HepG2 (cell line): ENCODE measurements around the gene RGS19. TPM values are rescaled to one million over a fixed set of nuclear protein-coding genes. Genes with fewer than 3 reads are reported as not detected.

Experiments
- ATAC-seq: fragments of 200-7000 bp; cut with Tn5 transposase; 3 replicates; pipeline ENCODE4 v1.9.1; 2020; ENCODE audit warnings: mild to moderate bottlenecking, moderate library complexity
- BruUV-seq: library from RNA; stranded (reverse); fragments of 400-500 nt; replicated peaks from 2 replicates; lab custom pipeline; 2021; lab: Mats Ljungman, UMichigan
- CTCF ChIA-PET: fragments of 300-600 bp; formaldehyde crosslinking; extraction: SDS; loops from one replicate; lab custom pipeline; 2021; ENCODE audit warnings: low total read pairs, inconsistent platforms, low intra/inter-chr PET ratio; lab: Yijun Ruan, JAX
- POLR2A ChIA-PET: fragments of 350-600 bp; sonication (Branson Sonifier 250); formaldehyde crosslinking; loops from one replicate; lab custom pipeline; 2020; ENCODE audit warnings: antibody characterized with exemption, inconsistent platforms; lab: Yijun Ruan, JAX
- DNase-seq: peaks from one replicate; pipeline ENCODE4 v3.0.0-alpha.2; 2015; ENCODE audit warnings: low spot score
- FAIRE-seq: peaks from 3 replicates; lab custom pipeline; 2011; peaks lifted over from hg19 to GRCh38; lab: Jason Lieb, UNC
- H2AFZ ChIP-seq: one replicate; pipeline ENCODE4 v1.6.1; 2011; ENCODE audit warnings: low read length, inconsistent platforms
- H3K27ac ChIP-seq: fragments of 300-600 bp; 3 replicates; pipeline ENCODE4 v1.8.0; 2011; ENCODE audit warnings: mixed run types, mild to moderate bottlenecking, mixed read lengths, low read length, inconsistent platforms; ENCODE audit not compliant: insufficient read depth; ENCODE audit errors: extremely low read length
- H3K27me3 ChIP-seq, 2 experiments: fragments of 200-600 bp in 1 of 2; 2 replicates in 1 of 2; 3 replicates in 1 of 2; pipeline versions ENCODE4 v1.6.0 to v1.8.0; 2011; ENCODE audit warnings: low read length in 2 of 2, mild to moderate bottlenecking in 2 of 2, moderate library complexity in 2 of 2, inconsistent platforms in 1 of 2; ENCODE audit not compliant: insufficient read depth in 2 of 2, control insufficient read depth in 1 of 2
- H3K36me3 ChIP-seq, 2 experiments: fragments of 200-600 bp in 1 of 2; replicated peaks in 1 of 2; 2 replicates in 1 of 2; 3 replicates in 1 of 2; pipeline versions ENCODE4 v1.5.1 to v1.8.0; 2011; ENCODE audit warnings: low read length in 2 of 2, inconsistent platforms in 1 of 2; ENCODE audit not compliant: insufficient read depth in 2 of 2, control insufficient read depth in 1 of 2
- H3K4me1 ChIP-seq: 2 replicates; pipeline ENCODE4 v1.5.1; 2012; ENCODE audit warnings: low read length, inconsistent platforms; ENCODE audit not compliant: insufficient read depth
- H3K4me2 ChIP-seq: 2 replicates; pipeline ENCODE4 v1.6.0; 2011; ENCODE audit warnings: low read depth, low read length, inconsistent platforms
- H3K4me3 ChIP-seq, 3 experiments: fragments of 200-600 bp in 1 of 3; sonication (generic), shearing (Covaris generic) in 1 of 3; replicated peaks in 1 of 3; 2 replicates each; pipeline ENCODE4 v1.5.1; 2011 to 2016; ENCODE audit warnings: low read length in 3 of 3, inconsistent platforms in 2 of 3, low read depth in 2 of 3, mild to moderate bottlenecking in 2 of 3, control low read depth in 1 of 3, mixed read lengths in 1 of 3; ENCODE audit not compliant: insufficient read depth in 1 of 3
- H3K79me2 ChIP-seq: one replicate; pipeline ENCODE4 v1.6.1; 2011; ENCODE audit warnings: low read length, inconsistent platforms; ENCODE audit not compliant: insufficient read depth
- H3K9ac ChIP-seq: 2 replicates; pipeline ENCODE4 v1.6.0; 2011; ENCODE audit warnings: mild to moderate bottlenecking, low read depth, low read length, inconsistent platforms; ENCODE audit not compliant: insufficient read depth
- H3K9me3 ChIP-seq: 2 replicates; pipeline ENCODE4 v1.5.1; 2012; ENCODE audit warnings: mild to moderate bottlenecking, low read length
- H4K20me1 ChIP-seq: 2 replicates; pipeline ENCODE4 v1.6.0; 2011; ENCODE audit warnings: inconsistent platforms, mild to moderate bottlenecking, low read length, moderate library complexity; ENCODE audit not compliant: insufficient read depth
- ATM ChIP-seq: fragments of 450-650 bp; IDR thresholded peaks from 2 replicates; pipeline ENCODE4 v1.7.1; 2017; ENCODE audit warnings: mild to moderate bottlenecking, borderline replicate concordance
- BHLHE40 ChIP-seq: IDR thresholded peaks from 2 replicates; pipeline ENCODE4 v1.6.1; 2011; ENCODE audit warnings: low read length, improper control_type of control experiment
- CENPX ChIP-seq: sonication (generic); formaldehyde crosslinking; IDR thresholded peaks from 2 replicates; pipeline ENCODE4 v1.9.0; 2021; ENCODE audit warnings: mild to moderate bottlenecking, missing genetic modification reagents, moderate library complexity
- GABPA ChIP-seq, 2 experiments: IDR thresholded peaks; 2 replicates each; pipeline ENCODE4 v1.6.1; 2011 to 2016; ENCODE audit warnings: low read depth in 2 of 2, low read length in 1 of 2, missing biosample characterization in 1 of 2, missing genetic modification characterization in 1 of 2
- HHEX ChIP-seq: IDR thresholded peaks from 2 replicates; pipeline ENCODE4 v1.6.1; 2016; ENCODE audit warnings: control low read depth
- KDM2A ChIP-seq: sonication (generic); formaldehyde crosslinking; IDR thresholded peaks from 2 replicates; pipeline ENCODE4 v1.4.0; 2020; ENCODE audit warnings: low read depth, missing genetic modification reagents, borderline replicate concordance
- MXI1 ChIP-seq: IDR thresholded peaks from 3 replicates; pipeline ENCODE4 v1.6.1; 2012; ENCODE audit warnings: low read depth, low read length, inconsistent platforms, borderline replicate concordance
- NR2F1 ChIP-seq, 2 experiments: fragments of 450-650 bp in 1 of 2; formaldehyde crosslinking in 1 of 2; IDR thresholded peaks; 2 replicates each; pipeline versions ENCODE4 v1.5.0 to v1.6.1; 2016 to 2020; ENCODE audit warnings: mild to moderate bottlenecking in 1 of 2, missing compliant biosample characterization in 1 of 2, missing genetic modification reagents in 1 of 2, moderate library complexity in 1 of 2
- SALL1 ChIP-seq: sonication (generic); formaldehyde crosslinking; IDR thresholded peaks from 2 replicates; pipeline ENCODE4 v1.8.0; 2022; ENCODE audit warnings: mild to moderate bottlenecking, missing genetic modification reagents
- SSRP1 ChIP-seq: IDR thresholded peaks from 2 replicates; pipeline ENCODE4 v1.6.1; 2016; ENCODE audit warnings: control low read depth
- TEAD3 ChIP-seq: optimal IDR thresholded peaks from 2 replicates; pipeline ENCODE3; 2016; ENCODE audit warnings: borderline replicate concordance
- WIZ ChIP-seq: sonication (generic); formaldehyde crosslinking; IDR thresholded peaks from 2 replicates; pipeline ENCODE4 v1.5.1; 2020; ENCODE audit warnings: mild to moderate bottlenecking, missing genetic modification reagents
- ZNF556 ChIP-seq: sonication (generic); formaldehyde crosslinking; IDR thresholded peaks from 2 replicates; pipeline ENCODE4 v1.4.0; 2020; ENCODE audit warnings: mild to moderate bottlenecking, missing genetic modification reagents, borderline replicate concordance
- ZNF83 ChIP-seq: sonication (generic); formaldehyde crosslinking; IDR thresholded peaks from 2 replicates; pipeline ENCODE4 v1.4.0; 2020; ENCODE audit warnings: missing genetic modification reagents, mild to moderate bottlenecking, borderline replicate concordance
- WGBS: methylation state at CpG from one replicate; pipeline ENCODE4 v1.1.6; 2017; ENCODE audit warnings: low lambda C conversion rate; 5-methylcytosine and 5-hydroxymethylcytosine counted together
- in situ Hi-C: cut with HindIII; loops from 2 replicates; pipeline ENCODE4 v1.10.0; 2017; ENCODE audit warnings: low pct_unique_long_range_greater_than_20kb; ENCODE audit not compliant: extremely low pct_ligation_motif_present
- intact Hi-C: fragments of 100-400 bp; cut with micrococcal nuclease; formaldehyde crosslinking; loops from one replicate; pipeline ENCODE4 v1.10.0; 2022; ENCODE audit not compliant: unreplicated experiment
- polyA plus RNA-seq, 8 experiments: library from polyadenylated mRNA; depleted of rRNA in 3 of 8; stranded (reverse) in 7 of 8; unstranded in 1 of 8; fragments of >200 nt; fragmentation: Illumina TruSeq in 4 of 8; extraction: Trizol in 4 of 8; gene quantifications; 2 replicates each; pipeline versions ENCODE4 v1.2.1 to v1.2.3, GENCODE V29; 2011 to 2016; ENCODE audit warnings: low read depth in 4 of 8, missing spikeins in 1 of 8, mixed read lengths in 1 of 8; ENCODE audit not compliant: insufficient read depth in 1 of 8
- total RNA-seq, 5 experiments: library from RNA; depleted of rRNA; stranded (reverse); fragments of >200 nt; fragmentation: Illumina TruSeq; extraction: Trizol; gene quantifications; 2 replicates each; pipeline ENCODE4 v1.2.3, GENCODE V29; 2016; ENCODE audit warnings: low read depth in 1 of 5
- TF ChIP-seq, protein P1 (sequence below): sonication (generic); formaldehyde crosslinking; conservative IDR thresholded peaks from 2 replicates; pipeline ENCODE4 v1.5.0; 2020; ENCODE audit warnings: missing genetic modification reagents
- TF ChIP-seq, protein P2 (sequence below): IDR thresholded peaks from 2 replicates; pipeline ENCODE4 v1.6.1; 2016; ENCODE audit warnings: missing biosample characterization, missing genetic modification reagents, low read depth
- TF ChIP-seq, protein P3 (sequence below): sonication (generic); formaldehyde crosslinking; IDR thresholded peaks from 2 replicates; pipeline ENCODE4 v1.5.1; 2020; ENCODE audit warnings: missing genetic modification reagents, mild to moderate bottlenecking, borderline replicate concordance

The RGS19 gene
- total and polyA plus RNA-seq, 2 of the 13 experiments (the other 11 are each of a cell fraction or from before 2014, with no cell fraction given) = 10.7 to 11.9 TPM

DNA sequence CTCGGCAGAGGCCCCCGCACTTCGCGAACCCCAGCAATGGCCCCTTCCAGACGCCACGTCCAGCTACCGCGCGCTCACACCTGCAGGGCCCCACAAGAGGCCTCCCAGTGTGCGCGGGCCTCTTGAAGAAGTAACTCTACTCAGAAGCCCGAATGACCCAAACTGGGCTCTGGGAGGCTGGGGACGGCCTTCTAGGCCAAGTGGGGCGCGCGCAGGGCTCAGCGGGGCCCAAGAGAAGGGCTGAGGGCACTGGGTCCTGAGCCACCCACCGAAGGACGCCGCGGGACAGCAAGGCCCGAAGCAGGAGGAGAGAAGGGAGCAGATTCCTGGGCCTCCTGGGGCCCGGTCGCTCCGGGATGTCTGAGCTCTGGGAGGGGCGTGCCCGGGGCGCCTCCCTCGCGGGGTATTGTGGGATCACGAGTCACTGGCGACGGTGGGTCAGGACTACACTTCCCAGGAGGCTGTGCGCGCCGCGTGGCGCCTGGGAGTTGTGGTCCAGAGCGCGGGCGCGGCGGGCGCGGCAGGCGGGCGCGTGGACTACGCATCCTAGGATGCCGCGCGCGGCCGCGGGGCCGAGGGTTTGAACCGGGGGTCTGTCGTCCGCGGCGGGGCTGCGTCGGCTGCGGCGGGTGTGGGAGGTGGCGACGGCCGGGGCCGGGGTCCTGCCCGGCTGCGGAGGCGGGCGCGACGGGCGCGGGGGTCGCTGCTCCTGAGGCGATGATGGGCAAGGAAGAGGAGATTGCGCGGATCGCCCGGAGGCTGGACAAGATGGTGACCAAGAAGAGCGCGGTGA, 16.5 kb downstream of the RGS19 start, which contains the start of gene TCEA2:
TCEA2 (plus strand) TSS at position 603 of the 793 bp plus-strand sequence; CDS start at position 718, 115 bp downstream.
- Histone ChIP-seq H3K27ac (peak within 1 kb of the TSS; percentile 78), H3K9me3 (no peaks in the 10 kb centered on the region), H3K36me3 (no peaks in the 10 kb centered on the region), H3K4me2 (peak within 1 kb of the TSS; percentile 95), H3K9ac (peak within 1 kb of the TSS; percentile 82), H3K4me3 (peak within 1 kb of the TSS; percentile 82 to 98 (median 90)), H3K79me2 (no peaks in the 10 kb centered on the region), H3K4me1 (peaks cover 65% of the 10 kb centered on the region), H2AFZ (no peak within 1 kb of the TSS), H3K27me3 (peaks cover 0 to 3% of the 10 kb centered on the region in 2 experiments; a peak in 2 of 5 replicates), H4K20me1 (peaks cover 4% of the 10 kb centered on the region; the same call in 1 of the 2 replicates)
- FAIRE-seq (peak; percentile 85), DNase-seq (peak; percentile 96), ATAC-seq (peak; percentile 76)
- ChIA-PET CTCF (interaction anchor here (1.5 kb wide), 1 partner anchor 82 kb away, joined by 4 read pairs; the partner anchor contains the start of gene PRPF6), POLR2A (interaction anchor here (0.6 to 4.6 kb wide), 23 partner anchors 10 to 421 kb away, joined by 3 to 113 read pairs (median 5); partner anchors contain the start of genes C20orf204, LKAAEAR1, OPRL1 and PRPF6)
- in situ Hi-C loops = no loop called here
- intact Hi-C loops = no loop called here
- WGBS = 3% methylated on average over 74 of the region's 85 CpGs
- BruUV-seq = no TSS peak
- no peak for TF ChIP-seq ATM
- TF ChIP-seq BHLHE40 = 0 out of 2 replicates have a peak, but pooled peaks have one; percentile 48
- TF ChIP-seq TEAD3 (CRISPR knock-in tag) = no peak
- TF ChIP-seq CENPX (CRISPR knock-in tag) = no peak
- TF ChIP-seq SSRP1 = peak; percentile 68; the same call in 1 of the 2 replicates
- no peak; the same call in 1 of the 2 replicates for TF ChIP-seq ZNF556
- TF ChIP-seq, protein P1, sequence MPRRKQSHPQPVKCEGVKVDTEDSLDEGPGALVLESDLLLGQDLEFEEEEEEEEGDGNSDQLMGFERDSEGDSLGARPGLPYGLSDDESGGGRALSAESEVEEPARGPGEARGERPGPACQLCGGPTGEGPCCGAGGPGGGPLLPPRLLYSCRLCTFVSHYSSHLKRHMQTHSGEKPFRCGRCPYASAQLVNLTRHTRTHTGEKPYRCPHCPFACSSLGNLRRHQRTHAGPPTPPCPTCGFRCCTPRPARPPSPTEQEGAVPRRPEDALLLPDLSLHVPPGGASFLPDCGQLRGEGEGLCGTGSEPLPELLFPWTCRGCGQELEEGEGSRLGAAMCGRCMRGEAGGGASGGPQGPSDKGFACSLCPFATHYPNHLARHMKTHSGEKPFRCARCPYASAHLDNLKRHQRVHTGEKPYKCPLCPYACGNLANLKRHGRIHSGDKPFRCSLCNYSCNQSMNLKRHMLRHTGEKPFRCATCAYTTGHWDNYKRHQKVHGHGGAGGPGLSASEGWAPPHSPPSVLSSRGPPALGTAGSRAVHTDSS (CRISPR knock-in tag) = peak; percentile 100
- peak; percentile 98 for TF ChIP-seq KDM2A (CRISPR knock-in tag)
- TF ChIP-seq NR2F1 (CRISPR knock-in tag; IDR thresholded peaks at IDR 0.05) = no peak; a peak in 1 of 4 replicates
- TF ChIP-seq ZNF83 (CRISPR knock-in tag) = peak; percentile 91
- TF ChIP-seq SALL1 (CRISPR knock-in tag) = no peak; the same call in 1 of the 2 replicates
- peak; percentile 98 for TF ChIP-seq MXI1
- TF ChIP-seq, protein P2, sequence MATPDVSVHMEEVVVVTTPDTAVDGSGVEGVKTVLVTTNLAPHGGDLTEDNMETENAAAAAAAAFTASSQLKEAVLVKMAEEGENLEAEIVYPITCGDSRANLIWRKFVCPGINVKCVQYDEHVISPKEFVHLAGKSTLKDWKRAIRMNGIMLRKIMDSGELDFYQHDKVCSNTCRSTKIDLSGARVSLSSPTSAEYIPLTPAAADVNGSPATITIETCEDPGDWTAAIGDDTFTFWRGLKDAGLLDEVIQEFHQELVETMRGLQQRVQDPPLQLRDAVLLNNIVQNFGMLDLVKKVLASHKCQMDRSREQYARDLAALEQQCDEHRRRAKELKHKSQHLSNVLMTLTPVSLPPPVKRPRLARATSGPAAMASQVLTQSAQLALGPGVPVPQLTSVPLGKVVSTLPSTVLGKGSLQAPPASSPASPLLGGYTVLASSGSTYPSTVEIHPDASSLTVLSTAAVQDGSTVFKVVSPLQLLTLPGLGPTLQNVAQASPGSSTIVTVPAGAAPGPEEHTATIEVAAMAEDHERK (CRISPR knock-in tag) = peak; percentile 93
- TF ChIP-seq WIZ = no peak
- TF ChIP-seq, protein P3, sequence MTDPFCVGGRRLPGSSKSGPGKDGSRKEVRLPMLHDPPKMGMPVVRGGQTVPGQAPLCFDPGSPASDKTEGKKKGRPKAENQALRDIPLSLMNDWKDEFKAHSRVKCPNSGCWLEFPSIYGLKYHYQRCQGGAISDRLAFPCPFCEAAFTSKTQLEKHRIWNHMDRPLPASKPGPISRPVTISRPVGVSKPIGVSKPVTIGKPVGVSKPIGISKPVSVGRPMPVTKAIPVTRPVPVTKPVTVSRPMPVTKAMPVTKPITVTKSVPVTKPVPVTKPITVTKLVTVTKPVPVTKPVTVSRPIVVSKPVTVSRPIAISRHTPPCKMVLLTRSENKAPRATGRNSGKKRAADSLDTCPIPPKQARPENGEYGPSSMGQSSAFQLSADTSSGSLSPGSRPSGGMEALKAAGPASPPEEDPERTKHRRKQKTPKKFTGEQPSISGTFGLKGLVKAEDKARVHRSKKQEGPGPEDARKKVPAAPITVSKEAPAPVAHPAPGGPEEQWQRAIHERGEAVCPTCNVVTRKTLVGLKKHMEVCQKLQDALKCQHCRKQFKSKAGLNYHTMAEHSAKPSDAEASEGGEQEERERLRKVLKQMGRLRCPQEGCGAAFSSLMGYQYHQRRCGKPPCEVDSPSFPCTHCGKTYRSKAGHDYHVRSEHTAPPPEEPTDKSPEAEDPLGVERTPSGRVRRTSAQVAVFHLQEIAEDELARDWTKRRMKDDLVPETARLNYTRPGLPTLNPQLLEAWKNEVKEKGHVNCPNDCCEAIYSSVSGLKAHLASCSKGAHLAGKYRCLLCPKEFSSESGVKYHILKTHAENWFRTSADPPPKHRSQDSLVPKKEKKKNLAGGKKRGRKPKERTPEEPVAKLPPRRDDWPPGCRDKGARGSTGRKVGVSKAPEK = no peak
- peak; percentile 57 for TF ChIP-seq HHEX (CRISPR knock-in tag)
- no peak for TF ChIP-seq GABPA (IDR thresholded peaks at IDR 0.05; ENCODE audit: low read depth, low read length)
- TF ChIP-seq GABPA (CRISPR knock-in tag; IDR thresholded peaks at IDR 0.05; ENCODE audit: low read depth) = peak; percentile 78
